ENCODE data around the gene NPY.

DNA sequence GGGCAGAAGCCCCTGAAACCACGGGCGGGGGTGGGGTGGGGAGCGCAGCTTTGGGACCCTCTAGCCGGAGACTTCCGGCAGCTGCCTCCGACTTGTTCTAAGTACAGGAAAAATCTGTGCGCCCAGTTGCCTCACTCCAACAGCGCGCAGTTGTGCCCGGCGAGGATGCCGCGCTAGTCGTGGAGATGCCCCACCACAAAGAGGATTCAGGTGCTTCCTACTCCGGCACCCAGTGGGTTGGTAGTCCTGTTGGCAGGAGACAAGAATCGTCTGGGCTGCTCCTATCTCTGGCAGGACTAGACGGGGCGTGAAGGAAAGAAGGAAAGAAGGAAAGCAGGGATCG lies 465 bp upstream of the NPY start:
- TF ChIP-seq, protein P1, sequence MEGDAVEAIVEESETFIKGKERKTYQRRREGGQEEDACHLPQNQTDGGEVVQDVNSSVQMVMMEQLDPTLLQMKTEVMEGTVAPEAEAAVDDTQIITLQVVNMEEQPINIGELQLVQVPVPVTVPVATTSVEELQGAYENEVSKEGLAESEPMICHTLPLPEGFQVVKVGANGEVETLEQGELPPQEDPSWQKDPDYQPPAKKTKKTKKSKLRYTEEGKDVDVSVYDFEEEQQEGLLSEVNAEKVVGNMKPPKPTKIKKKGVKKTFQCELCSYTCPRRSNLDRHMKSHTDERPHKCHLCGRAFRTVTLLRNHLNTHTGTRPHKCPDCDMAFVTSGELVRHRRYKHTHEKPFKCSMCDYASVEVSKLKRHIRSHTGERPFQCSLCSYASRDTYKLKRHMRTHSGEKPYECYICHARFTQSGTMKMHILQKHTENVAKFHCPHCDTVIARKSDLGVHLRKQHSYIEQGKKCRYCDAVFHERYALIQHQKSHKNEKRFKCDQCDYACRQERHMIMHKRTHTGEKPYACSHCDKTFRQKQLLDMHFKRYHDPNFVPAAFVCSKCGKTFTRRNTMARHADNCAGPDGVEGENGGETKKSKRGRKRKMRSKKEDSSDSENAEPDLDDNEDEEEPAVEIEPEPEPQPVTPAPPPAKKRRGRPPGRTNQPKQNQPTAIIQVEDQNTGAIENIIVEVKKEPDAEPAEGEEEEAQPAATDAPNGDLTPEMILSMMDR (IDR thresholded peaks at IDR 0.05), result no peak
- TF ChIP-seq POLR2A (IDR thresholded peaks at IDR 0.05), result no peak
